Measurements from ENCODE around the gene ABCC3. TPM values are rescaled to one million over a fixed set of nuclear protein-coding genes. Genes with fewer than 3 reads are reported as not detected.
A peak's percentile ranks its signal among the peaks of the same experiment; 100 is the strongest.

ABCC3 gene
- 0.68 TPM for total RNA-seq
- long read RNA-seq = 0 reads

DNA sequence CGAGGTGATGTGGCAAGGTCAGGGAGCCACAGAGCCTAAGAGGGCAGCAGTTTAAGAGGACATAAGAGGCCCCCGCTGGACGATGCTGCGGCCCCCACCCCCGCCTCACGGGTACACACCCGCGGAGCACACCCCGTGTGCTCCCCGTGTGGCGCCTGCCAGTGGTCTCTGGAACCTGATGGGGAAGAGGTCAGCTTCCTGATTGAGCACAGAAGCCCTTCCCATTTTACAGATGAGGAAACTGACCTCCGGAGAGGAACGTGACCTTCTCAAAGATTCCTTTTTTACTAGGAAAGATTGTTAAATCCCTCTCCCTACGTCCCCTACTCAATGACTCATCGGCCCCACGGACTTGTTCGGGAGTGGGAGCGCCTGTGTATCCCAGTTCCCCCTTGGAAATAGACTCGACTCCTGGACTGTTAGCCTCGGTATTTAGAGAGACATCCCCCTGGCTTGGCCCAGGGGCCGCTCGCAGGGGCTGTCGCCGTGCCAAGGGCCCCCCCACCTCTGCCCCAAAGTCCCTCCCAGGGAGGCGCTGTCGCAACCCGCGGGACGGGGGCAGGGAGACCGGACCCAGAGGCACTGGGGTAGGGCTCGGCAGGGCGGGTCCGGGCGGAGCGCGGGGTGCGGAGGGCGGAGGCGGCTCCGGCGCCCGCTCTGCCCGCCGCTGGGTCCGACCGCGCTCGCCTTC, at the start of gene ABCC3:
ABCC3 (plus strand) TSS at position 658 of the 691 bp plus-strand sequence. CDS start 56 bp downstream, outside the sequence.
- ATAC-seq = peak; percentile 42
- intact Hi-C loops (cut with DNase I) = no loop called here
- peak; percentile 75 for DNase-seq (ENCODE audit: missing footprints)

- intact Hi-C loops (cut with DNase I) = no loop called here
Observed at GRCh38 chr17:50585346-50585745, 49.3 kb upstream of the ABCC3 start.

DNA sequence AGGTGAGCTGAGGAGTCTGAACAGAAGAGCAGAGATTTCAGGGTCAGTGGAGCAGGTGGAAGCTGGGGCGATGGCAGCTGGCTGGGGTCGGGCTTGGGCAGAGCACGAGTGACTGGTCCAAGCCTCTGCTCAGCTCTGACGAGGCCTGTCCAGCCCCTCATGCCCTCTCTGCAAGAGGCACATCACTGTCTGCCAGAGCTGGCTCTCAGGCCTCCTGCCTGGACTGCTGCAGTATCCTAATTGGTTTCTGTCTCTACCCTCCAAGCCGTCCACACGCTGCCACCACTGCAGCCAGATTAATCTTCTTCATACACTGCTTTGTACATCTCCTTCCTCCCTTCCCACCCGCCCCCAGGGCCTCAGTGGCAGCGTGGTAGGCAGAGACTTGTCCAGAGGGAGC, 48.8 kb upstream of the ABCC3 start:
- intact Hi-C loops (cut with DNase I) = no loop called here
- no peak for ATAC-seq
- peak; percentile 48 for DNase-seq (ENCODE audit: missing footprints)

More at GRCh38 chr17:50585346-50585745, 49.3 kb upstream of the ABCC3 start:
- ATAC-seq = no peak
- peak; percentile 33 for DNase-seq (ENCODE audit: missing footprints)

DNA sequence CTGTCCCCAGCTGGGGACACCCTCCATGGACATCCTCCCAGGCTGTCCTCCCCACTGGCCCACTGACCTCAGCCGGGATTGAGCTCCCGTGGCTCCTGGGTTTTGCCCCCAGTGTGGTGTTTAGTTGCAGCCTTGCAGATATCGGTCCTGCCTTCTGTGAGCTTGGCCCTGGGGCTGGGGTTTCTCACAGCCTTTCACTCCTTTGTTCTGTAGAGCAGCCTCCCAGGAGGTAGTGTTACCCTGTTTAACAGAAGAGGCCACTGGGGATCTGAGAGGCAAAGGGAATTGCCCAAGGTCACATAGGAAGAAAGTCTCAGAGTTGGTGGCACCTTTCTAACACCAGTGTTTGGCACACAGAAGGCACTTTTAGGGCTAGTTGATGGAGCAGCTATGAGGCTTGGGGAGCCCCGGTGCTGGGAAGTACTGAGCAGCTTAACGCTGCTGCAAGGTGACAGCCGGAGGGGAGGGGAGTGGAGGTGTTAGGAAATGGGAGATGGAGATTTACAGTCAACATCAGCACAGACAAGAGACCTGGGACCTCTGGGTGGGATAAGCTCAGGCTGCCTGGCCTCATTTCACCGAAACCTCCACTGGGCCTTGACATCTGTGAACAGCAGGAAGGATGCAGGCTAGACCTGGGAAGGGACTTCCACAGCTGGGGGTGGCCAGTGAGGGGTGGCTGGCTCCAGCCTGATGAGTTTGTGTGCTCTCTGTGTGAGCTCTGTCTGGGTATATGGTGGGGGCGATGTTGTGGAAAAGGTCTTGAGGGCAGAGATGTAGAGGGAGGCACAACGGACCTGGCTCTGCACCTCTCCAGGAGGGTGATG, 48.0 kb upstream of the ABCC3 start:
- DNase-seq (ENCODE audit: missing footprints) = peak; percentile 13
- intact Hi-C loops (cut with DNase I) = no loop called here
- no peak for ATAC-seq

GRCh38 chr17:50587571-50587970, 47.1 kb upstream of the ABCC3 start:
- ATAC-seq (no peak), DNase-seq (ENCODE audit: missing footprints) (peak; percentile 37)
- intact Hi-C loops (cut with DNase I) = no loop called here

DNA sequence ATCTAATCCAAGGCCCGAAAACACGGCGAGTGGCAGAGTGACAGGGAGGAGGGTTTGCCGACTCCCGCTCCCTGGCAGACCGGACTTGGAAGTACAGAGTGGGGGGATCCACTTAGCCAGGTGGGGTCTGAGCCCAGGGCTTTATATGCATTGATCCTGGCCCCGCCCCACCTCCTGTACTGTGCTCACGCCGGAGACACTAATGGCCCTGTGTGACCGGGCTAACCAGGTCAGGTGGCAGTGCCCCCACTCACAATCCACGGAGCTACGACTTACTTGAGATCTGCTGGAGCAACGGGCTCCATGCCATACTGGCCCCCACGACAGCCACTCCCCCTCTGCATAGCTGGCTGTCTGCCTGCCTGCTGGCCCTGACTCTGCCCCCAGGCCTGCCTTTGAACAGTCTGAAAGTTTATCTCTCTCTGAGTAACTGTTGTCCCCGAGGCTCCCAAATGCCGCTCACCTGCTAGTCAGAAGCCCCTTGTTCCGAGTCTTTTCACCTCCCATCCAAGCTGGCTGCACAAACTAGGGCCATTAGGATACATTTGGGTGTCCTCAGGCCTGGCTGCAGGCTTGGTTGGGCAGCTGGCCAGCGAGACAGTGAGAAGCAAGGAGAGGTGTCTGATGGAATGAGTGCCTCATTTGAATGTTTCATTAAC, 46.2 kb upstream of the ABCC3 start:
- DNase-seq (ENCODE audit: missing footprints) = peak; percentile 64
- intact Hi-C loops (cut with DNase I) = no loop called here
- ATAC-seq = no peak

DNA sequence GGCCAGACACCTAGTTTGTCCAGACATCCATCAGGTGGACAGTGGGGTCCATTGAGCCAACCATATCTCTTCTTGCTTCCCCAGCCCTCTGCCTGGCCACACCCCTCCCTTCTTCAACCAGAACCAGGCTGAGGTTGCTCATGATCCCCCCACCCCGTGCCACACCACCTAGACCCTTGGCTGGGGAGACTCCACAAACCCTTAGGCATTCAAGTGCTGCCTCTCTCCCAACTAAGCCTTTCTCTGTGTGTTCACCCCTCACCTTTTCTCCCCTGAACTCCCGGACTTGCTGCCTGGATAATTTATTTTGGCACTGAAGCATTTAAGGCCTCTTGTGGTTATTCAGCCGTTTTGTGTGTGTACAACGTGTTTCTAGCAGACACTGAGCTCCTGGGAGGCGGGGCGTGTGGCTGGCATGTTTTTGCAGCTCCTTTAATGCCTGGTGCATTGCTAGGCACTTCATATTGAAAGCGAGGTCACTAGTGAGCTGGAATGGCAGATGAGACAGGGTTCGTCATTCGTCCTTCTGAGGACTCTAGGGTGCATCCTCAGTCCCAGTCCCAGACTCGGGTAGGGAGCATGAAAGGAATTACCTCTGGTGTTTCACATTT, 45.5 kb upstream of the ABCC3 start:
- intact Hi-C loops (cut with DNase I) = no loop called here
- DNase-seq (ENCODE audit: missing footprints) (no peak), ATAC-seq (no peak)

GRCh38 chr17:50590946-50591737, 43.5 kb upstream of the ABCC3 start:
- DNase-seq (ENCODE audit: missing footprints) = no peak

DNA sequence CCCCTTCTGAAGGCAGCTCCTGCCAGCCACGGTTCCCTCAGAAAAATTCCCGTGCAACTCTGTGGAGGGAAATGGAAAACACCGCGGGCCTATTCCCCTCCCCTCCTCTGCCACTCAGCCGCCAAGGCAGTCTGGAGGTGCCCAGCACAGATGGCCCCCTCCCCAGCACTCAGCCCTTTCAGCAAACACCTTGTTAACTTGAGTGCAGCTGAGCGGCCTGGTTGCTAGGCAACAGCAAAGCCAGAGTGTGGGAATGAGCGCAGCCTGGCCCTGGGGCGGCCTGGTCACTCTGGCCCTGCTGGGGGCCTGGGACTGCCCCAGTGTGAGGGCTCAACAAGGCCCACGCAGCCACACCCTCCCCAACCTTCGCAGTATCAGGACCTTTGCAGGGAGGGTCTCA, 41.4 kb upstream of the ABCC3 start:
- DNase-seq (ENCODE audit: missing footprints) (no peak), ATAC-seq (peak; percentile 69)
- intact Hi-C loops (cut with DNase I) = no loop called here

More at GRCh38 chr17:50590946-50591737, 43.5 kb upstream of the ABCC3 start:
- intact Hi-C loops (cut with DNase I) = no loop called here
- no peak for ATAC-seq

- ATAC-seq (no peak), DNase-seq (ENCODE audit: missing footprints) (no peak)
- intact Hi-C loops (cut with DNase I) = no loop called here
Observed at GRCh38 chr17:50594128-50594823, 40.4 kb upstream of the ABCC3 start.

DNA sequence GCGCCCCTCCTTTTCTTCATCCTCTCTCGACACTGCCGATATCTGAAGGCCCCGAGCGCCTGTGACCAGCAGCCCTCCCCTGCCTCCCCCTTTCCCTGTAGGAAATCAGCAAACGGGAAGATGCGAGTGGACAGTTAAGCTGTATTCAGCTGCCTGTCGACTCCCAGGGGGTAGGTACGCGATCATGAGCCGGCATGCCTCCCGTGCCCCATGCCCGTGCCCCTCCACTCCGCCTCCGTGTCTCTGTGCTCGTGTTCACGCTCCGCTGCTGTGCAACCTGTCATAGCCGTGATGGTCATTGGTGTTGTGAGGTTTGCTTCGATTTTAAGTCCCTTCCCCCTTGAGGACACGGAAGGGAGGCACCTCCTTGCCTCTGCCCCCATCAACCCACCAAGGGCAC, 39.8 kb upstream of the ABCC3 start:
- ATAC-seq (no peak), DNase-seq (ENCODE audit: missing footprints) (no peak)
- intact Hi-C loops (cut with DNase I) = no loop called here

GRCh38 chr17:50596191-50597037, 38.3 kb upstream of the ABCC3 start:
- intact Hi-C loops (cut with DNase I) = no loop called here
- no peak for ATAC-seq

GRCh38 chr17:50598487-50598886, 36.2 kb upstream of the ABCC3 start:
- ATAC-seq (no peak), DNase-seq (ENCODE audit: missing footprints) (no peak)
- intact Hi-C loops (cut with DNase I) = no loop called here

More at GRCh38 chr17:50596191-50597037, 38.3 kb upstream of the ABCC3 start:
- DNase-seq (ENCODE audit: missing footprints) = no peak

DNA sequence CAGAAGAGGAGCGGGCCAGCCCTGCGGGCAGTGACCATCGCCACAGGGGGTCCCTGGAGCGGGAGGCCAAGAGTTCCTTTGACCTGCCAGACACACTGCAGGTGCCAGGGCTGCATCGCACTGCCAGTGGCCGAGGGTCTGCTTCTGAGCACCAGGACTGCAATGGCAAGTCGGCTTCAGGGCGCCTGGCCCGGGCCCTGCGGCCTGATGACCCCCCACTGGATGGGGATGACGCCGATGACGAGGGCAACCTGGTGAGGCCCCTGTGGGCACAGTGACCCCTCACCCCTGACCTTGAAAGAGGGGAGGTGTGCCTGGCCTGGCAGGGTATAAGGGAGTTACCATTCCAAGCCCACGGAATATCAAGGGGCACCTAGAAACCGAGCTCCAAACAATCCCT, 35.1 kb upstream of the ABCC3 start:
- ATAC-seq = no peak
- intact Hi-C loops (cut with DNase I) = no loop called here
- no peak for DNase-seq (ENCODE audit: missing footprints)

DNA sequence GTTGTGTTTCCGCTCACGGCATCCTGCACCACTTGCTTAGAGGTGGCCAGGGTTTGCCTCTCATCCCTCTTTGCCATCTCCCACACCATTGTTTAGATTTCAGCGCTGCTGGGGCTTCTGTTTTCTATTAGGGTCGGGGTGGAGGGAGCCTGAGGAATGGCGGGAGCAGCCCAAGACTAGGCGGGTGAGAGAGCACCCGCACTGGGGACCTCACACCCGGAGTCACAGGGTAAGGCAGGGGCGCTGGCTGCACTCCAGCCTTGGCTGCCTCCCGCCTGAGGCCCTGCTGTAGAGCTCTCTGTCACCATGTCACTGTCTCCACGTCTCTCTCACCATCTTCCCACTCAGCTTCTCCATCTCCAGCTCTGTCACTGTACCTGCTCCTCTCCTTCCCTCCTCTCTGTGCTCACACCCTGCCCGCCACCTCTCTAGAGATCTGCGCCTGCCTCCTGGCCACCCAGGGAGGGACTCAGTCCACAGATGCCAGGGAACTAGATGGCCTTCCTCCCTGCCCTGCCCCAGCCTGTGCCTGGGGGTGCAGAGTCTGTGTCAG, 32.8 kb upstream of the ABCC3 start:
- no peak for DNase-seq (ENCODE audit: missing footprints)
- intact Hi-C loops (cut with DNase I) = no loop called here
- no peak for ATAC-seq

- intact Hi-C loops (cut with DNase I) = no loop called here
- ATAC-seq (no peak), DNase-seq (ENCODE audit: missing footprints) (no peak)
Observed at GRCh38 chr17:50602836-50603235, 31.8 kb upstream of the ABCC3 start.

DNA sequence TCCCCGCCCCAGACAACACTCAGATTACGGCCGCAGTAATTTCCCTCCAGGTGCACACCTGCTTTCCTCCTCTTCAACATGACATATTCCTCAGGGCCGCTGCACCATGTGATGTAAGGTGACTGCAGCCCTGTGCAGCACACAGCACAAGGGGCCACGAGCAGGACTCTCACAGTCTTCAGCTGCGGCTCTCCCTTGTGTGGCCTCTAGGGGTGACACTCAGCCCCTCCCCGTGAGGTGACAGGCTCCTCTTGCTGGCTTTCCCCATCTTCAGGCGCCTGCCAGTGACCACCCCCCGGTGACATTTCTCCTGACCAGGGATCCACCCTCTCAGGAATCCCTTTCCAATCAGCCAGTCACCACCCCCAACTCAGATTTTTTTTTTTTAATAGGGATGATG, 31.3 kb upstream of the ABCC3 start:
- intact Hi-C loops (cut with DNase I) = no loop called here
- DNase-seq (ENCODE audit: missing footprints) (no peak), ATAC-seq (no peak)

Data from Right ventricle myocardium inferior (tissue), 1 donor.